Calu3 (cell line): Measurements from ENCODE around the gene ZNF775. TPM values are rescaled to one million over a fixed set of nuclear protein-coding genes. Genes with fewer than 3 reads are reported as not detected.

ENCODE experiments used
- BruUV-seq: library from RNA; stranded (reverse); fragments of 400-500 nt; replicated peaks from 2 replicates; lab custom pipeline; 2021; lab: Mats Ljungman, UMichigan
- CTCF ChIA-PET: fragments of 300-600 bp; sonication (Branson Sonifier 250); formaldehyde crosslinking; loops from one replicate; lab custom pipeline; 2022; ENCODE audit warnings: antibody characterized with exemption; lab: Charles Lee
- DNase-seq: peaks from one replicate; pipeline ENCODE4 v3.0.0; 2022
- H3K27ac Mint-ChIP-seq: one replicate; pipeline ENCODE4 v1.8.0; 2022; ENCODE audit warnings: mixed read lengths; ENCODE audit not compliant: unreplicated experiment
- H3K27me3 Mint-ChIP-seq: one replicate; pipeline ENCODE4 v1.8.0; 2022; ENCODE audit warnings: mixed read lengths; ENCODE audit not compliant: unreplicated experiment
- H3K36me3 Mint-ChIP-seq: one replicate; pipeline ENCODE4 v1.8.0; 2022; ENCODE audit warnings: mild to moderate bottlenecking, moderate library complexity, mixed read lengths; ENCODE audit not compliant: insufficient read depth, unreplicated experiment
- H3K4me1 Mint-ChIP-seq: one replicate; pipeline ENCODE4 v1.8.0; 2022; ENCODE audit warnings: mild to moderate bottlenecking, low read depth, mixed read lengths; ENCODE audit not compliant: unreplicated experiment
- H3K4me3 Mint-ChIP-seq: one replicate; pipeline ENCODE4 v1.8.0; 2022; ENCODE audit warnings: mild to moderate bottlenecking, low read depth, moderate library complexity, mixed read lengths; ENCODE audit not compliant: unreplicated experiment
- H3K9me3 Mint-ChIP-seq: one replicate; pipeline ENCODE4 v1.8.0; 2022; ENCODE audit warnings: low read depth, mixed read lengths; ENCODE audit not compliant: unreplicated experiment
- intact Hi-C: fragments of 100-400 bp; cut with micrococcal nuclease; formaldehyde crosslinking; loops from one replicate; pipeline ENCODE4 v1.10.0; 2022; ENCODE audit not compliant: unreplicated experiment
- total RNA-seq: library from RNA; stranded (reverse); gene quantifications from 2 replicates; pipeline ENCODE4 v1.2.3, GENCODE V29; 2022
- TF ChIP-seq, protein P1 (sequence below): fragments of 200-600 bp; IDR thresholded peaks from one replicate; pipeline ENCODE4 v1.8.0; 2022; ENCODE audit warnings: antibody characterized with exemption; ENCODE audit not compliant: unreplicated experiment

The ZNF775 gene
- total RNA-seq, 1 experiment from 2014 or later = 5.8 TPM

- no TSS peak for BruUV-seq
- no peak for DNase-seq
- H3K27ac Mint-ChIP-seq = no peak overlapping the region
- H3K27me3 Mint-ChIP-seq = no peaks in the 10 kb centered on the region
- intact Hi-C loops = no loop called here
- CTCF ChIA-PET = no interaction called here
- peaks cover 27% of the 10 kb centered on the region for H3K4me1 Mint-ChIP-seq
- H3K9me3 Mint-ChIP-seq = no peaks in the 10 kb centered on the region
- H3K4me3 Mint-ChIP-seq = no peak overlapping the region
- TF ChIP-seq, protein P1, sequence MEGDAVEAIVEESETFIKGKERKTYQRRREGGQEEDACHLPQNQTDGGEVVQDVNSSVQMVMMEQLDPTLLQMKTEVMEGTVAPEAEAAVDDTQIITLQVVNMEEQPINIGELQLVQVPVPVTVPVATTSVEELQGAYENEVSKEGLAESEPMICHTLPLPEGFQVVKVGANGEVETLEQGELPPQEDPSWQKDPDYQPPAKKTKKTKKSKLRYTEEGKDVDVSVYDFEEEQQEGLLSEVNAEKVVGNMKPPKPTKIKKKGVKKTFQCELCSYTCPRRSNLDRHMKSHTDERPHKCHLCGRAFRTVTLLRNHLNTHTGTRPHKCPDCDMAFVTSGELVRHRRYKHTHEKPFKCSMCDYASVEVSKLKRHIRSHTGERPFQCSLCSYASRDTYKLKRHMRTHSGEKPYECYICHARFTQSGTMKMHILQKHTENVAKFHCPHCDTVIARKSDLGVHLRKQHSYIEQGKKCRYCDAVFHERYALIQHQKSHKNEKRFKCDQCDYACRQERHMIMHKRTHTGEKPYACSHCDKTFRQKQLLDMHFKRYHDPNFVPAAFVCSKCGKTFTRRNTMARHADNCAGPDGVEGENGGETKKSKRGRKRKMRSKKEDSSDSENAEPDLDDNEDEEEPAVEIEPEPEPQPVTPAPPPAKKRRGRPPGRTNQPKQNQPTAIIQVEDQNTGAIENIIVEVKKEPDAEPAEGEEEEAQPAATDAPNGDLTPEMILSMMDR = no peak
- peaks cover 30% of the 10 kb centered on the region for H3K36me3 Mint-ChIP-seq
These were observed 2.6 kb downstream of the ZNF775 start for GRCh38 chr7:150381785-150382122.

- peaks cover 22% of the 10 kb centered on the region for H3K4me1 Mint-ChIP-seq
- no TSS peak for BruUV-seq
- peaks cover 34% of the 10 kb centered on the region for H3K36me3 Mint-ChIP-seq
- intact Hi-C loops = no loop called here
- H3K27ac Mint-ChIP-seq = no peak overlapping the region
- H3K4me3 Mint-ChIP-seq = no peak overlapping the region
- no peaks in the 10 kb centered on the region for H3K27me3 Mint-ChIP-seq
- TF ChIP-seq, protein P1 = no peak
- CTCF ChIA-PET = no interaction called here
- H3K9me3 Mint-ChIP-seq = no peaks in the 10 kb centered on the region
- no peak for DNase-seq
These were observed 3.2 kb downstream of the ZNF775 start for GRCh38 chr7:150382123-150382843.

DNA sequence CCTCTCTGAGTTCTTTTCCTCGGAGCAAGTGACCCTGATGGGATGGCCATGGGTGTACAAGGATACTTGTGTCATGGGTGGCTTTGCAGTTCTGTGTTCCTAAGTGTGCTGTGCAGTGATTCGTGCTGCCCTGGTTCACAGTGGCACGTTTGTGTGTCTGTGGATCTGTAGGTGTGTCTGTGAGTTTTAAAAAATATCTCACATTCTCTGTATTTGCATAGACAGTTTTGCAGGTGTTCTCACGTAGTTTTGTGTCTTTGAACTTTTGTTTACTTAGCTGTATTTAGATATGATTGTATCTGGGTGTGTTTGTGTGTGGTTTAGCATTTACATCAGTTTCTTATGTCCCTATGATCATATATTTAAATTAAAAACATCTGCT lies 3.7 kb downstream of the ZNF775 start:
- TF ChIP-seq, protein P1 = no peak
- Mint-ChIP-seq H3K27ac (no peak overlapping the region), H3K27me3 (no peaks in the 10 kb centered on the region), H3K9me3 (no peaks in the 10 kb centered on the region), H3K36me3 (peaks cover 31% of the 10 kb centered on the region), H3K4me3 (no peak overlapping the region), H3K4me1 (peaks cover 17% of the 10 kb centered on the region)
- no peak for DNase-seq
- intact Hi-C loops = no loop called here
- CTCF ChIA-PET = no interaction called here
- BruUV-seq = no TSS peak

GRCh38 chr7:150383710-150384397 lies 4.7 kb downstream of the ZNF775 start:
- H3K36me3 Mint-ChIP-seq = peaks cover 22% of the 10 kb centered on the region
- BruUV-seq = no TSS peak
- intact Hi-C loops = no loop called here
- H3K27ac Mint-ChIP-seq = no peak overlapping the region
- H3K9me3 Mint-ChIP-seq = no peaks in the 10 kb centered on the region
- peaks cover 14% of the 10 kb centered on the region for H3K4me1 Mint-ChIP-seq
- H3K4me3 Mint-ChIP-seq = no peak overlapping the region
- CTCF ChIA-PET = no interaction called here
- TF ChIP-seq, protein P1 = no peak
- no peak for DNase-seq
- H3K27me3 Mint-ChIP-seq = no peaks in the 10 kb centered on the region
